Inflammatory macrophage treated with lipopolysaccharide for 1 hour (primary cell): Measurements from ENCODE around the gene BARHL2.

Experiments
- DNase-seq, 2 donors: peaks; one replicate each; pipeline ENCODE4 v3.0.0-alpha.2; 2020 to 2022

The BARHL2 gene

GRCh38 chr1:90716552-90717355 lies at the start of gene BARHL2:
Gene BARHL2 (minus strand): TSS chr1:90717302. CDS start chr1:90717195, 107 bp downstream.
- no peak for DNase-seq

DNA sequence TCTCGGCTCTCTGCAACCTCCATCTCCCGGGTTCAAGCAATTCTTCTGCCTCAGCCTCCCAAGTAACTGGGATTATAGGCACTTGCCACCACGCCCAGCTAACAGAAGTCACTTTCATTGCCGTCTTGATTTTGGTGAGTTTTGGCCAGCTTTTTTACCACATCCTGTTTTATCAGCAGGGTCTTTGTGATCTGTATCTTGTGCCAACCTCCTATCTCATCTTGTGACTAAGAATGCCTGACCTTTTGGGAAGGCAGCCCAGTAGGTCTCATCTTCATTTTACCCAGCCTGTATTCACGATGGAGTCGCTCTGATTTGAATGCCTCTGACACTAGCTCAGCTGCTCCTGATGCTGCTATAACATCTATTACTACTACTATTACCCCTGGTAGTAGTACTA lies 46.8 kb upstream of the BARHL2 start:
- DNase-seq, result no peak

- no peak for DNase-seq
Observed at GRCh38 chr1:90763506-90763905, 46.4 kb upstream of the BARHL2 start.

- DNase-seq, result no peak
Observed at GRCh38 chr1:90761781-90762589, 44.9 kb upstream of the BARHL2 start.

- DNase-seq, result no peak
Observed at GRCh38 chr1:90761156-90761555, 44.1 kb upstream of the BARHL2 start.

DNA sequence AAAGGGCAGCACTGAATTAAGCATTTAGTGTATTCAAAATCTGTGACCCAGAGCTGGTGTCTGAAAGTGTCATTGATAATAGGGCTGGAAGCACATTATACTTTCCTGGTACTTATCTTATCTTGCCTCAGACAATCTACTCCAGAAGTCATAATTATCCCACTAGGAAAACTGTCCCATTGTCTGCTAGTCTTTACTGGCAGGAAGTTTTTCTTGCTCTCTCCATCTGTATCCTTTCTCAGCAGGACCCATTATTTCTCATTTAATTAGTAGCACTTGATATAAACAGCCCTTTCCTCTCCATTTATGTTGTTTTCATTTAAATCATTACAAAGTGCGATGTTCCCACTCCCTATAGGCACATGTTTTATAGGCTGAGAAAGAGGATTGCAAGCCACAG lies 36.5 kb upstream of the BARHL2 start:
- DNase-seq, result no peak

GRCh38 chr1:90748668-90749067 lies 31.6 kb upstream of the BARHL2 start:
- no peak for DNase-seq

DNA sequence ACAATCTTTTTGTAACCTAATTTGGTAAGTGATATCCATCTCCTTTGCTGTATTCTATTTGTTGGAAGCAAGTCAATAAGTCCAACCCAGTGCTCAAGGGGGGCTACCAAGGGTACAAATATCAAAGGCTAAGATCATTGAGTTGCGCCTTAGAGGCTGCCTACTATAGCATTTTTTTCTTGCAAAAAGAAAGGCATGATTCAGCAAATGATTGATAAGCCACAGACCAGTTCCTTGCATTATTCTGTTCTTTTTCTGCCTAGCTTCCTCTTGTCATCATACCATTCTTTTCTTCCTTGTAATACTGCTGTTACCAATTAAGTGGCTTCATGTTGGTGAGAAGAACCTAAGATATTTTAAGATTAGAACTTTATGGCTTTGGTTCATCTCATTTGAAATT lies 29.8 kb upstream of the BARHL2 start:
- DNase-seq, result no peak

- no peak for DNase-seq
Observed at GRCh38 chr1:90745972-90746371, 28.9 kb upstream of the BARHL2 start.

GRCh38 chr1:90732136-90732535 lies 15.0 kb upstream of the BARHL2 start:
- no peak for DNase-seq

GRCh38 chr1:90731382-90732050 lies 14.4 kb upstream of the BARHL2 start:
- DNase-seq, result no peak

DNA sequence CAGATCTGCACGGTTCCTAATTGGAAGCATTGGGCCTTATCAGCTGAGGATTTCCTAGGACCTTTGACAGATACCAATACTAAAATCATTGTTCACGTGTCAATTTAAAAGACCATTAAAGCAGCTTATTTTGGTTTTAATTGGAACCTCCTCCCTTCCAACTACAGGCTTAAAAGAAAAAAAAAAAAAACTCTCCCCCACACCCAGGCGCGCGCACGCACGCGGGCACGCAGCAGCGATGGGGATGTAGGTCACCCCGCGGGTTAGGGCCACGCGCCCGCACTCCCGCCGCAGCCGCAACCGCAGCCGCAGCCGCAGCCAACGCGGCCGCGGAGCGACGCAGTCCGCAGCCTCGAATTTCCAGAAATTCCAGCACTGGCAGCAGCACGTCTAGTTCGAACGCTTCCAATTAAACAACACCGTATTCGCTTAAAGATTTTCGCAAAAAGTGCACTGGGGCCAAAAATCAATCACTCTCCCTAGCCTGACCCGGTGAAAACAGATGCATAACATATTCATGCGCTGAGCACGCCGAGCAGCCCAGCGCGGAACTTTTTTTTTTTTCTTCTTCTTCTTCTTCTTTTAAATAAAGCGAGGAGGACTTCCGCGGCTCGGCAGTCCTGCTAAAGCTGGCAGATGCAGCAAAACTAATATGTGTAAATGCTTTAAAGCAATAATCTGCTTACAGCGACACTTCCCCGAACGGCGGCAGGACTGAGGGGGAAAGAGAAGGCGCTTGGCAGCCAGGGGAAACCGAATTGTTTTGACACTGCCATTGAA lies 13.3 kb upstream of the BARHL2 start:
- DNase-seq, result no peak

GRCh38 chr1:90729504-90730242 lies 12.6 kb upstream of the BARHL2 start:
- DNase-seq, result no peak

DNA sequence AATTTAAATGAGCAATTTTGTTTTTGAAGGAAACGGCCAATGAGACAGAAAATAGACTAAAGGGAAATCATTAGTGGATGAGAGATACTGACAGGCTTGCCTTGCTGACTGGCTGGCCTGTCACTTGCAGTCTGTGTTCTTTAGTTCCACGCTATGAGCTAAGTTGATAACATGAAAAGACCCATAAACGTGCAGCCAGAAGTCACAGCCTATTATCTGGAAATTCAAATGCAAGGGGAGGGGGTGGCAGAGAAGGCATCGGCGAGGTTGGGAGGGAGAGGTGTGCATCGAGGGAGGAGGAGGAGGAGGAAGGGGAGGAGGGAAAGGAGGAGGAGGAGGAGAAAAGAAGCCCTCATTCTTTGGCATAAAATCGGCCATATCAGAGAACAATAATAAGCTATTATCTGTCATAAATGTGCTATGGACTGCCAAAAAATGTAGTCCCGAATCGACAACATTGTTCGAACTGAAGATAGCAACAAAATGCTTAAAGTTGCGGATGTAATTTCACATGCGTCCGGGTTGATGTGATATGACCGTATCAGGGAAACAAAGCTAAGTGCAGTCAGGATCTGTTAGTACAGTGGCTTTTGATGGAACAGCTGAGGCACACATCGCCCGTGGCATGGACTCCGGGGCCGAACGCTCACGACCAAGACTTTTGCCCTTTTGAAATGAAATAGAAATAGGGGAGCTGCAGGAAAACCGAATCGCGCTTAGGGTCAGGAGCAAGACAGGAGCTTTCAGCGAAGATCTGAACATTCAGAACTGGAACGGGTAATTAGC lies 11.6 kb upstream of the BARHL2 start:
- DNase-seq, result no peak

GRCh38 chr1:90727917-90728501 lies 10.9 kb upstream of the BARHL2 start:
- no peak for DNase-seq

GRCh38 chr1:90726986-90727480 lies 9.9 kb upstream of the BARHL2 start:
- DNase-seq, result no peak

DNA sequence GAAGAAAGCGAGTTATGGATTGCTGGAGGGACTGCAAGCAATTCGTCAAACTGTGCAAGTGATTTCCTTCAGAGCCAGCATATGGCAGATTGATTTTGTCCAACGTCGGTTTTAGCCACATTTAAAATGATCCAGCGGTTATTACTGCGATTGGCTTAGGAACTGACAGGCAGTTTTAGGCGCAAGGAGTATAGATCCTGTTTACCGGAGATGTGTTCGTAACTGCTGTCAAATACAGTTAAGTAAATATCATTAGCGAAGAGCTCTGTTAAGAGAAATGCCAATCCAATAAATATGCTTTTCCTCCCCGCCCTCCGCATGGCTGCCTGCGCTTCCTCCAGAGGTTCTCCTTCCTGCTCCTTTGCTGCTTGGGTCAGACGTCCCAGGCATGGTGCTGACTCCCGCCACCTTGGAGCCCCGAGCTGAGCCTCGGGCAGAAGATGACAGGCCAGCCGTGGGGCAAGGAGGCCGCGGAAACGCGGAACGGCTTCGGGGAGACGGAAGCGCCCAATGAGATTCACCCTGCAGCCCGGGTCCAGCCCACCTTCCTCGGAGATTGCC lies 9.4 kb upstream of the BARHL2 start:
- DNase-seq, result no peak

GRCh38 chr1:90725657-90726424 lies 8.7 kb upstream of the BARHL2 start:
- no peak for DNase-seq

DNA sequence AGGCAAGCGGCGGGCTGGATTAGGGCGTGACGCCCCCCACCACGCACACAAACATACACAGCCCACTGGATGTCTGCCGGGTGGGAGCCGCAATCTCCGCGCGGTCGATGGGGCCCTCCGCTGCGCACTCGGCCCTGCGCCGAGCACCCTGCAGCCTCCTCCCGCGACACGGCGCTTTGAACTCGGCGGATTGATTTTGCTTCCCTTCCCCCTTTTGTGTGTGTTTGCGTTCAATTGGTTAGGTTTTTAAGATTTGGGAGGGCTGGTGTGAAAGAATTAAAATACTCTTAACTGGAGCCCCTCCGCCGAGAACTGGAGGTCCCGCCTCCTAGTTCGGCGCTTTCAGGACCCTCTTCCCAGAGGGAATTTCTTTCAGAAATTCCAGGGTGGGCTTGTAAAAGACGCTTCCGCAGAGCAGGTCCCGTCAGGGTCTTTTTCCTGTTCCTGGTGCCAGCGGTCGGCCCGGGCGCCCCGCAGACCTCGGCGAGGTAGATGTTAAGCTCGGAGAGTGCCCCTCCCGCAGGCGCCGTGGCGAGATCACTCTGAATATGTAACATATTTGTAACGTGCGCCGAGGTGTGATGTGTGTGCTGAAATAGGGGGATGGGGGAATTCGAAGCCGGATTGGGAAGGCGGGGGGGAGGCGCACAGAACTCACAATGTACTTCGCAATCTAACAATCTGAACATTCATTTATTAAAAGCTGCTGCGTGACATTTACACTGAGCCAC lies 8.0 kb upstream of the BARHL2 start:
- no peak for DNase-seq
